Measurements from ENCODE around the gene DACT2.
A peak's percentile ranks its signal among the peaks of the same experiment; 100 is the strongest.

The DACT2 gene

GRCh38 chr6:168319279-168320111 lies at the start of gene DACT2:
TSS of gene DACT2 (minus strand) at chr6:168319777. CDS start at chr6:168319633, 144 bp downstream.
- H3K36me3 ChIP-seq (ENCODE audit: control insufficient read depth, insufficient read depth, low read length), result no peaks in the 10 kb centered on the region
- H3K9ac ChIP-seq (ENCODE audit: low read depth, low read length), result no peak within 1 kb of the TSS
- H3K27me3 ChIP-seq (ENCODE audit: control insufficient read depth, insufficient read depth, low read length), result peaks cover 25% of the 10 kb centered on the region
- peaks cover 11% of the 10 kb centered on the region for H3K4me1 ChIP-seq (ENCODE audit: control insufficient read depth, insufficient read depth, low read length)
- peak within 1 kb of the TSS; percentile 67 for H3K4me3 ChIP-seq (ENCODE audit: low read depth, low read length)
- no peak within 1 kb of the TSS for H3K27ac ChIP-seq (ENCODE audit: low read depth, low read length)
- H3K9me3 ChIP-seq (ENCODE audit: control insufficient read depth, insufficient read depth, low read length), result no peaks in the 10 kb centered on the region; the same call in 1 of the 2 replicates

GRCh38 chr6:168368936-168369335 lies 49.4 kb upstream of the DACT2 start:
- H3K4me3 ChIP-seq (ENCODE audit: low read depth, low read length), result no peak overlapping the region
- H3K9me3 ChIP-seq (ENCODE audit: control insufficient read depth, insufficient read depth, low read length), result no peaks in the 10 kb centered on the region
- no peaks in the 10 kb centered on the region for H3K27me3 ChIP-seq (ENCODE audit: control insufficient read depth, insufficient read depth, low read length)
- H3K36me3 ChIP-seq (ENCODE audit: control insufficient read depth, insufficient read depth, low read length), result no peaks in the 10 kb centered on the region
- H3K4me1 ChIP-seq (ENCODE audit: control insufficient read depth, insufficient read depth, low read length), result no peaks in the 10 kb centered on the region
- H3K27ac ChIP-seq (ENCODE audit: low read depth, low read length), result no peak overlapping the region
- no peak overlapping the region for H3K9ac ChIP-seq (ENCODE audit: low read depth, low read length)

GRCh38 chr6:168368066-168368820 lies 48.7 kb upstream of the DACT2 start:
- H3K36me3 ChIP-seq (ENCODE audit: control insufficient read depth, insufficient read depth, low read length), result no peaks in the 10 kb centered on the region
- no peak overlapping the region for H3K4me3 ChIP-seq (ENCODE audit: low read depth, low read length)
- H3K9me3 ChIP-seq (ENCODE audit: control insufficient read depth, insufficient read depth, low read length), result no peaks in the 10 kb centered on the region
- no peak overlapping the region for H3K27ac ChIP-seq (ENCODE audit: low read depth, low read length)
- no peaks in the 10 kb centered on the region for H3K27me3 ChIP-seq (ENCODE audit: control insufficient read depth, insufficient read depth, low read length)
- H3K9ac ChIP-seq (ENCODE audit: low read depth, low read length), result no peak overlapping the region
- no peaks in the 10 kb centered on the region for H3K4me1 ChIP-seq (ENCODE audit: control insufficient read depth, insufficient read depth, low read length)

- H3K27ac ChIP-seq (ENCODE audit: low read depth, low read length), result no peak overlapping the region
- H3K36me3 ChIP-seq (ENCODE audit: control insufficient read depth, insufficient read depth, low read length), result no peaks in the 10 kb centered on the region
- no peak overlapping the region for H3K4me3 ChIP-seq (ENCODE audit: low read depth, low read length)
- H3K9me3 ChIP-seq (ENCODE audit: control insufficient read depth, insufficient read depth, low read length), result no peaks in the 10 kb centered on the region
- H3K9ac ChIP-seq (ENCODE audit: low read depth, low read length), result no peak overlapping the region
- H3K27me3 ChIP-seq (ENCODE audit: control insufficient read depth, insufficient read depth, low read length), result no peaks in the 10 kb centered on the region
- H3K4me1 ChIP-seq (ENCODE audit: control insufficient read depth, insufficient read depth, low read length), result no peaks in the 10 kb centered on the region
Measured at GRCh38 chr6:168367285-168367751, 47.7 kb upstream of the DACT2 start.

GRCh38 chr6:168366473-168366872 lies 46.9 kb upstream of the DACT2 start:
- Histone ChIP-seq H3K4me3 (ENCODE audit: low read depth, low read length) (no peak overlapping the region), H3K36me3 (ENCODE audit: control insufficient read depth, insufficient read depth, low read length) (no peaks in the 10 kb centered on the region), H3K27ac (ENCODE audit: low read depth, low read length) (no peak overlapping the region), H3K9ac (ENCODE audit: low read depth, low read length) (no peak overlapping the region), H3K4me1 (ENCODE audit: control insufficient read depth, insufficient read depth, low read length) (no peaks in the 10 kb centered on the region), H3K9me3 (ENCODE audit: control insufficient read depth, insufficient read depth, low read length) (no peaks in the 10 kb centered on the region), H3K27me3 (ENCODE audit: control insufficient read depth, insufficient read depth, low read length) (no peaks in the 10 kb centered on the region)

GRCh38 chr6:168365422-168366165 lies 46.0 kb upstream of the DACT2 start:
- Histone ChIP-seq H3K27me3 (ENCODE audit: control insufficient read depth, insufficient read depth, low read length) (no peaks in the 10 kb centered on the region), H3K4me1 (ENCODE audit: control insufficient read depth, insufficient read depth, low read length) (no peaks in the 10 kb centered on the region), H3K36me3 (ENCODE audit: control insufficient read depth, insufficient read depth, low read length) (no peaks in the 10 kb centered on the region), H3K9me3 (ENCODE audit: control insufficient read depth, insufficient read depth, low read length) (no peaks in the 10 kb centered on the region), H3K4me3 (ENCODE audit: low read depth, low read length) (no peak overlapping the region), H3K9ac (ENCODE audit: low read depth, low read length) (no peak overlapping the region), H3K27ac (ENCODE audit: low read depth, low read length) (no peak overlapping the region)

GRCh38 chr6:168364793-168365421 lies 45.3 kb upstream of the DACT2 start:
- Histone ChIP-seq H3K27ac (ENCODE audit: low read depth, low read length) (no peak overlapping the region), H3K36me3 (ENCODE audit: control insufficient read depth, insufficient read depth, low read length) (no peaks in the 10 kb centered on the region), H3K4me3 (ENCODE audit: low read depth, low read length) (no peak overlapping the region), H3K27me3 (ENCODE audit: control insufficient read depth, insufficient read depth, low read length) (no peaks in the 10 kb centered on the region), H3K4me1 (ENCODE audit: control insufficient read depth, insufficient read depth, low read length) (no peaks in the 10 kb centered on the region), H3K9ac (ENCODE audit: low read depth, low read length) (no peak overlapping the region), H3K9me3 (ENCODE audit: control insufficient read depth, insufficient read depth, low read length) (no peaks in the 10 kb centered on the region)

GRCh38 chr6:168363811-168364792 lies 44.5 kb upstream of the DACT2 start:
- H3K36me3 ChIP-seq (ENCODE audit: control insufficient read depth, insufficient read depth, low read length), result no peaks in the 10 kb centered on the region
- H3K9ac ChIP-seq (ENCODE audit: low read depth, low read length), result no peak overlapping the region
- no peaks in the 10 kb centered on the region for H3K4me1 ChIP-seq (ENCODE audit: control insufficient read depth, insufficient read depth, low read length)
- no peaks in the 10 kb centered on the region for H3K27me3 ChIP-seq (ENCODE audit: control insufficient read depth, insufficient read depth, low read length)
- H3K27ac ChIP-seq (ENCODE audit: low read depth, low read length), result no peak overlapping the region
- no peak overlapping the region for H3K4me3 ChIP-seq (ENCODE audit: low read depth, low read length)
- H3K9me3 ChIP-seq (ENCODE audit: control insufficient read depth, insufficient read depth, low read length), result no peaks in the 10 kb centered on the region

- no peak overlapping the region for H3K4me3 ChIP-seq (ENCODE audit: low read depth, low read length)
- no peak overlapping the region for H3K27ac ChIP-seq (ENCODE audit: low read depth, low read length)
- no peaks in the 10 kb centered on the region for H3K4me1 ChIP-seq (ENCODE audit: control insufficient read depth, insufficient read depth, low read length)
- H3K36me3 ChIP-seq (ENCODE audit: control insufficient read depth, insufficient read depth, low read length), result no peaks in the 10 kb centered on the region
- no peaks in the 10 kb centered on the region for H3K27me3 ChIP-seq (ENCODE audit: control insufficient read depth, insufficient read depth, low read length)
- H3K9ac ChIP-seq (ENCODE audit: low read depth, low read length), result no peak overlapping the region
- H3K9me3 ChIP-seq (ENCODE audit: control insufficient read depth, insufficient read depth, low read length), result no peaks in the 10 kb centered on the region
Measured at GRCh38 chr6:168363302-168363701, 43.7 kb upstream of the DACT2 start.

Measured in HUES48 (cell line).